Panc1 (cell line): ENCODE measurements around the gene ZAR1. TPM values are rescaled to one million over a fixed set of nuclear protein-coding genes. Genes with fewer than 3 reads are reported as not detected.

Experiments
- ATAC-seq: fragments of 200-7000 bp; cut with Tn5 transposase; 2 replicates; pipeline ENCODE4 v1.9.1; 2020; ENCODE audit warnings: mild to moderate bottlenecking, moderate library complexity
- BruUV-seq: library from RNA; stranded (reverse); fragments of 400-500 nt; replicated peaks from 2 replicates; lab custom pipeline; 2021; lab: Mats Ljungman, UMichigan
- CTCF ChIA-PET: fragments of 300-600 bp; sonication (Branson Sonifier 250); formaldehyde crosslinking; loops from one replicate; lab custom pipeline; 2022; ENCODE audit warnings: antibody characterized with exemption; lab: Charles Lee
- POLR2A ChIA-PET: fragments of 300-600 bp; sonication (Branson Sonifier 250); formaldehyde crosslinking; loops from one replicate; lab custom pipeline; 2022; ENCODE audit warnings: antibody characterized with exemption; lab: Charles Lee
- DNase-seq: peaks from one replicate; pipeline ENCODE4 v3.0.0-alpha.2; 2010; ENCODE audit warnings: low read depth, low spot score
- H3K27ac ChIP-seq: 2 replicates; pipeline ENCODE4 v1.5.1; 2011; ENCODE audit warnings: mild to moderate bottlenecking, low read length, inconsistent platforms
- H3K27me3 ChIP-seq: fragments of 200-500 bp; sonication (Bioruptor generic); 2 replicates; pipeline ENCODE4 v1.6.0; 2014; ENCODE audit warnings: low read length, inconsistent platforms; ENCODE audit not compliant: control insufficient read depth, insufficient read depth
- H3K36me3 ChIP-seq: fragments of 200-500 bp; sonication (Bioruptor generic); 2 replicates; pipeline ENCODE4 v1.5.1; 2014; ENCODE audit warnings: inconsistent platforms, mild to moderate bottlenecking, low read length, moderate library complexity; ENCODE audit not compliant: control insufficient read depth, insufficient read depth
- H3K4me1 ChIP-seq: 2 replicates; pipeline ENCODE4 v1.5.1; 2011; ENCODE audit warnings: inconsistent platforms, mild to moderate bottlenecking, low read length, moderate library complexity; ENCODE audit not compliant: control insufficient read depth, insufficient read depth
- H3K4me3 ChIP-seq, 2 experiments: 2 replicates each; pipeline ENCODE4 v1.5.1; 2011 to 2012; ENCODE audit warnings: low read depth in 2 of 2, low read length in 2 of 2, mild to moderate bottlenecking in 2 of 2, inconsistent platforms in 1 of 2, moderate library complexity in 1 of 2
- H3K9me3 ChIP-seq: fragments of 200-500 bp; sonication (Bioruptor generic); 2 replicates; pipeline ENCODE4 v1.5.1; 2014; ENCODE audit warnings: low read depth, mild to moderate bottlenecking, inconsistent platforms, low read length, moderate library complexity; ENCODE audit not compliant: control insufficient read depth, insufficient read depth
- POLR2AphosphoS5 ChIP-seq: IDR thresholded peaks from 2 replicates; pipeline ENCODE4 v1.6.1; 2012; ENCODE audit warnings: mild to moderate bottlenecking, low read depth, low read length, moderate library complexity
- SIN3A ChIP-seq: IDR thresholded peaks from 2 replicates; pipeline ENCODE4 v1.6.1; 2012; ENCODE audit warnings: low read depth, mild to moderate bottlenecking, low read length, moderate library complexity, borderline replicate concordance; ENCODE audit not compliant: insufficient read depth
- TCF7L2 ChIP-seq: IDR thresholded peaks from 2 replicates; pipeline ENCODE4 v1.6.1; 2011; ENCODE audit warnings: mild to moderate bottlenecking, low read depth, low read length, inconsistent platforms
- in situ Hi-C: cut with HindIII; loops from 2 replicates; pipeline ENCODE4 v1.10.0; 2016; ENCODE audit warnings: low sequenced_read_pairs, low pct_unique_long_range_greater_than_20kb
- intact Hi-C: fragments of 100-400 bp; cut with micrococcal nuclease; formaldehyde crosslinking; loops from one replicate; pipeline ENCODE4 v1.10.0; 2022; ENCODE audit not compliant: unreplicated experiment
- total RNA-seq: library from RNA; stranded (reverse); gene quantifications from one replicate; pipeline ENCODE4 v1.2.1, GENCODE V29; 2021; ENCODE audit not compliant: unreplicated experiment
- TF ChIP-seq, protein P1 (sequence below): fragments of 450-650 bp; IDR thresholded peaks from 2 replicates; pipeline ENCODE4 v1.5.1; 2017; ENCODE audit warnings: mild to moderate bottlenecking
- TF ChIP-seq, protein P2 (sequence below), 2 experiments: IDR thresholded peaks; 2 replicates each; pipeline ENCODE4 v1.6.1; 2011 to 2012; ENCODE audit warnings: low read depth in 2 of 2, control low read depth in 1 of 2, low read length in 1 of 2, mild to moderate bottlenecking in 1 of 2, moderate library complexity in 1 of 2; ENCODE audit not compliant: insufficient read depth in 1 of 2

The ZAR1 gene
- total RNA-seq, 1 experiment from 2014 or later = not detected

DNA sequence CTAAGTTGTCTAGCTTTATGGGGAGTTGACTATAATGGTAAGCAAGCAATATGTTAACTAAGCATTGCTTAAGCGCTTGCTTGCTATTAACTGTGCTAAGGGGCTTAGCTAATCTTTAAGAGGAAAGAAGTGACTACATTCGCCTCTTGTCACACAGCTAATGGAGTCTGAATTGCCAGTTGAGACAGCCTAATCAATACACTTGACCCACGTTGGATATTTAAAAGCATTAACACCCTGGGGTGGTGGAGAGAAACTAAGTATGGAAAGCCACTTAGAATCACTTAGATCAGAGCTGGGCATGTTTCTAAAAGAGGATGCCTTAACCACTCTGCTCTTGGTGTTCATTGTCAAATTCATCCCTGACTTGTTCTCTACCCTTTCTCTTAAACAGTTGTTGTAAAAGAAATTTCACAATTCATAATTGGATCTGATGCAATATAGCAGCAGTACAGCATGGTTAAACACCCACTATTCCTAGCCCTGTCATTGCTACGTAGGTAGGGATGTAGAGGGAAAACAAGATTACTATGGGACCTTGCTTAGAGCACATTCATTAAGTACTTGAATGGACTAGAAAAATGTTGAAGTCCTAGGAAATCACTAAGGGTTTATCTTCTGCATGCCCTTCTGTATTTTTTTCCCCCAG lies 3.5 kb downstream of the ZAR1 start:
- no peaks in the 10 kb centered on the region for H3K9me3 ChIP-seq
- no peak overlapping the region for H3K4me3 ChIP-seq
- BruUV-seq = no TSS peak
- peaks cover 3% of the 10 kb centered on the region; the same call in 1 of the 2 replicates for H3K27me3 ChIP-seq
- ATAC-seq (no peak), DNase-seq (no peak)
- H3K4me1 ChIP-seq = no peaks in the 10 kb centered on the region
- TF ChIP-seq, protein P1, sequence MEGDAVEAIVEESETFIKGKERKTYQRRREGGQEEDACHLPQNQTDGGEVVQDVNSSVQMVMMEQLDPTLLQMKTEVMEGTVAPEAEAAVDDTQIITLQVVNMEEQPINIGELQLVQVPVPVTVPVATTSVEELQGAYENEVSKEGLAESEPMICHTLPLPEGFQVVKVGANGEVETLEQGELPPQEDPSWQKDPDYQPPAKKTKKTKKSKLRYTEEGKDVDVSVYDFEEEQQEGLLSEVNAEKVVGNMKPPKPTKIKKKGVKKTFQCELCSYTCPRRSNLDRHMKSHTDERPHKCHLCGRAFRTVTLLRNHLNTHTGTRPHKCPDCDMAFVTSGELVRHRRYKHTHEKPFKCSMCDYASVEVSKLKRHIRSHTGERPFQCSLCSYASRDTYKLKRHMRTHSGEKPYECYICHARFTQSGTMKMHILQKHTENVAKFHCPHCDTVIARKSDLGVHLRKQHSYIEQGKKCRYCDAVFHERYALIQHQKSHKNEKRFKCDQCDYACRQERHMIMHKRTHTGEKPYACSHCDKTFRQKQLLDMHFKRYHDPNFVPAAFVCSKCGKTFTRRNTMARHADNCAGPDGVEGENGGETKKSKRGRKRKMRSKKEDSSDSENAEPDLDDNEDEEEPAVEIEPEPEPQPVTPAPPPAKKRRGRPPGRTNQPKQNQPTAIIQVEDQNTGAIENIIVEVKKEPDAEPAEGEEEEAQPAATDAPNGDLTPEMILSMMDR = no peak
- no peak for TF ChIP-seq POLR2AphosphoS5
- TF ChIP-seq TCF7L2 = no peak
- no peak for TF ChIP-seq SIN3A
- TF ChIP-seq, protein P2, sequence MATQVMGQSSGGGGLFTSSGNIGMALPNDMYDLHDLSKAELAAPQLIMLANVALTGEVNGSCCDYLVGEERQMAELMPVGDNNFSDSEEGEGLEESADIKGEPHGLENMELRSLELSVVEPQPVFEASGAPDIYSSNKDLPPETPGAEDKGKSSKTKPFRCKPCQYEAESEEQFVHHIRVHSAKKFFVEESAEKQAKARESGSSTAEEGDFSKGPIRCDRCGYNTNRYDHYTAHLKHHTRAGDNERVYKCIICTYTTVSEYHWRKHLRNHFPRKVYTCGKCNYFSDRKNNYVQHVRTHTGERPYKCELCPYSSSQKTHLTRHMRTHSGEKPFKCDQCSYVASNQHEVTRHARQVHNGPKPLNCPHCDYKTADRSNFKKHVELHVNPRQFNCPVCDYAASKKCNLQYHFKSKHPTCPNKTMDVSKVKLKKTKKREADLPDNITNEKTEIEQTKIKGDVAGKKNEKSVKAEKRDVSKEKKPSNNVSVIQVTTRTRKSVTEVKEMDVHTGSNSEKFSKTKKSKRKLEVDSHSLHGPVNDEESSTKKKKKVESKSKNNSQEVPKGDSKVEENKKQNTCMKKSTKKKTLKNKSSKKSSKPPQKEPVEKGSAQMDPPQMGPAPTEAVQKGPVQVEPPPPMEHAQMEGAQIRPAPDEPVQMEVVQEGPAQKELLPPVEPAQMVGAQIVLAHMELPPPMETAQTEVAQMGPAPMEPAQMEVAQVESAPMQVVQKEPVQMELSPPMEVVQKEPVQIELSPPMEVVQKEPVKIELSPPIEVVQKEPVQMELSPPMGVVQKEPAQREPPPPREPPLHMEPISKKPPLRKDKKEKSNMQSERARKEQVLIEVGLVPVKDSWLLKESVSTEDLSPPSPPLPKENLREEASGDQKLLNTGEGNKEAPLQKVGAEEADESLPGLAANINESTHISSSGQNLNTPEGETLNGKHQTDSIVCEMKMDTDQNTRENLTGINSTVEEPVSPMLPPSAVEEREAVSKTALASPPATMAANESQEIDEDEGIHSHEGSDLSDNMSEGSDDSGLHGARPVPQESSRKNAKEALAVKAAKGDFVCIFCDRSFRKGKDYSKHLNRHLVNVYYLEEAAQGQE (IDR thresholded peaks at IDR 0.05; ENCODE audit: insufficient read depth in 1 of 2, low read depth in 2 of 2, low read length in 1 of 2) = no peak
- no peak overlapping the region for H3K27ac ChIP-seq
- intact Hi-C loops = loop anchor here (10.0 kb wide), 1 partner anchor 369 kb away; no protein-coding TSS in a partner anchor
- in situ Hi-C loops = no loop called here
- POLR2A ChIA-PET = no interaction called here
- H3K36me3 ChIP-seq = peaks cover 2% of the 10 kb centered on the region; the same call in 1 of the 2 replicates
- CTCF ChIA-PET = no interaction called here

DNA sequence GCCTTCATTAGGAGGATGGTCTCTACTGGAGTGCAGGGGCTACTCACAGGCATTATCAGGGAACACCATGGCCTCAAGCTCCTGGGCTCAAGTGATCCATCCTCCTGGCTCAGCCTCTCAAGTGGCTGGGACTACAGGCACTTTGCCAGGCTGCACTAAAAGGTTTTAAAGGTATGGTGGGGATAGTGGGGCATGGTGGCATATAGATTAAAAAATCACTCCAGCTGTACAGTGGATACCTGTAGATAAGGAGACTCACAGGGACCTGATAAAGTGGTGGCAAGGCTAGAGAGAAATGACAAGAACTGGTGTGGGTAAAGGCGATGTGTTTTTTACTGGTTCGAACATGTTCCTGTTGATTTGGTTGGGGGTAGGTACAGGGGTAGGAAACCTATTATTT lies 5.9 kb downstream of the ZAR1 start:
- no peaks in the 10 kb centered on the region for H3K27me3 ChIP-seq
- DNase-seq (no peak), ATAC-seq (no peak)
- intact Hi-C loops = loop anchor here (10.0 kb wide), 1 partner anchor 371 kb away; no protein-coding TSS in a partner anchor
- TF ChIP-seq, protein P1 = no peak
- TF ChIP-seq TCF7L2 (no peak), SIN3A (no peak), POLR2AphosphoS5 (no peak)
- TF ChIP-seq, protein P2 (IDR thresholded peaks at IDR 0.05; ENCODE audit: insufficient read depth in 1 of 2, low read depth in 2 of 2, low read length in 1 of 2) = no peak
- POLR2A ChIA-PET = no interaction called here
- no peak overlapping the region for H3K4me3 ChIP-seq
- no peaks in the 10 kb centered on the region for H3K9me3 ChIP-seq
- H3K36me3 ChIP-seq = peaks cover 2% of the 10 kb centered on the region; the same call in 1 of the 2 replicates
- no peak overlapping the region for H3K27ac ChIP-seq
- in situ Hi-C loops = no loop called here
- BruUV-seq = no TSS peak
- CTCF ChIA-PET = no interaction called here
- no peaks in the 10 kb centered on the region for H3K4me1 ChIP-seq
